CD4-positive, alpha-beta T cell treated with Interleukin-17A for 1 hour (primary cell): ENCODE data around the gene IL17RB.

ENCODE experiments used
- DNase-seq: peaks from one replicate; pipeline ENCODE4 v3.0.0-alpha.2; 2020

The IL17RB gene

GRCh38 chr3:53865732-53866499, 19.5 kb downstream of the IL17RB start:
- no peak for DNase-seq

- no peak for DNase-seq
Observed at GRCh38 chr3:53880396-53881345, 34.3 kb downstream of the IL17RB start.

GRCh38 chr3:53881691-53882593, 35.6 kb downstream of the IL17RB start, which contains the start of gene ACTR8:
Gene ACTR8 (minus strand): TSS chr3:53882152. CDS start chr3:53882101, 51 bp downstream.
- DNase-seq: peak; percentile 90

GRCh38 chr3:53883008-53883407, 36.6 kb downstream of the IL17RB start:
- DNase-seq: no peak

GRCh38 chr3:53884623-53885022, 38.3 kb downstream of the IL17RB start:
- no peak for DNase-seq

- DNase-seq: no peak
Observed at GRCh38 chr3:53885239-53885638, 38.9 kb downstream of the IL17RB start.

- peak; percentile 15 for DNase-seq
Observed at GRCh38 chr3:53887446-53887845, 41.1 kb downstream of the IL17RB start.

- no peak for DNase-seq
Observed at GRCh38 chr3:53888232-53888631, 41.9 kb downstream of the IL17RB start.

- DNase-seq: peak; percentile 77
Observed at GRCh38 chr3:53890726-53891475, 44.5 kb downstream of the IL17RB start.

- peak; percentile 99 for DNase-seq
Observed at GRCh38 chr3:53891497-53892285, 45.3 kb downstream of the IL17RB start, which contains the start of gene SELENOK. Gene SELENOK (minus strand): TSS chr3:53891859.

- no peak for DNase-seq
Observed at GRCh38 chr3:53892286-53892637, 45.9 kb downstream of the IL17RB start.

GRCh38 chr3:53899750-53900149, 53.4 kb downstream of the IL17RB start:
- DNase-seq: no peak

GRCh38 chr3:53900666-53901331, 54.4 kb downstream of the IL17RB start:
- no peak for DNase-seq

- DNase-seq: no peak
Observed at GRCh38 chr3:53902067-53902466, 55.7 kb downstream of the IL17RB start.

- DNase-seq: no peak
Observed at GRCh38 chr3:53902711-53903110, 56.3 kb downstream of the IL17RB start.

- DNase-seq: no peak
Observed at GRCh38 chr3:53913401-53913800, 67.0 kb downstream of the IL17RB start.
